Stimulated activated CD4-positive, alpha-beta T cell treated with anti-CD3 and anti-CD28 coated beads, Interleukin-12 subunit alpha, Interleukin-12 subunit beta, amount 100 ng/mL, for 48 hours (primary cell): ENCODE measurements around the gene KCNJ3.

Experiments
- DNase-seq, 3 donors: peaks; one replicate each; pipeline ENCODE4 v3.0.0-alpha.2; 2020; ENCODE audit warnings: low read depth in 2 of 3, low spot score in 1 of 3

Gene KCNJ3

DNA sequence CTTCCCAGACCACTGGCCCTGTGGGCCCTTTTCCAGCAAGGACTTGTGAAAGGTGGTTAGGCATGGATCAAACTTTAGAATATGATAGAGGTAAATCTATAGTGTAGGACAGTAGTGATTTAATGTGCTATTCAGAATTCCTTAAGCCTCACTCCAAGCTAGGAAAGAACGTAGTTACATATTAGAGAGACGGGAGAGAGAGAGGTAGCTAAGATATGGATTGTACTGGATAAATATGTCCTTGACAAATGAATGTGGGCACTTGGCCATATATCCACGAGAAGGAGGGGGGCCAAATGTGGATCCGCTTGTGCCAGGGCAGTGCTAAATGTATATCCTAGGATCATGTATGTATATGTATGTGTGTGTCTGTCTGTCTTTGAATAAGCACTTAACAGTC lies 6.5 kb downstream of the KCNJ3 start:
- DNase-seq = no peak

DNA sequence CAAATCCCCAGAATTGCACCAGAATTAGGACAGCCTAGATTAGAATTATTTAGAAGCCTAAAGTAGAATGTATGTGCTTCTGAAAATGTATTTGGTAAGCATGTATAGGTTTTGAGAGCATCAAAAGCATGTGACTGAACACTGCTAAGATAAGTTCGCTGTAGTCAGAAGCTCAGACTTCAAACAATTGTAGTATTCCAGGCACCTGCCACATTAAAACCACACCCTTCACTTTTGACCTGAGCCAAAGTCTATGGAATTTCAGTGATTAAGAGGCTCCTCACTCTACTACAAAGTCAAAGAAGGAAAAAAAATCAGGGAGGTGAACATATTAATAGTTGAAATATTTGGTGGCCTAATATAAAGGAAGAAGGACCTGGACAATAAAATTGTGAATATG lies 8.2 kb downstream of the KCNJ3 start:
- no peak for DNase-seq

DNA sequence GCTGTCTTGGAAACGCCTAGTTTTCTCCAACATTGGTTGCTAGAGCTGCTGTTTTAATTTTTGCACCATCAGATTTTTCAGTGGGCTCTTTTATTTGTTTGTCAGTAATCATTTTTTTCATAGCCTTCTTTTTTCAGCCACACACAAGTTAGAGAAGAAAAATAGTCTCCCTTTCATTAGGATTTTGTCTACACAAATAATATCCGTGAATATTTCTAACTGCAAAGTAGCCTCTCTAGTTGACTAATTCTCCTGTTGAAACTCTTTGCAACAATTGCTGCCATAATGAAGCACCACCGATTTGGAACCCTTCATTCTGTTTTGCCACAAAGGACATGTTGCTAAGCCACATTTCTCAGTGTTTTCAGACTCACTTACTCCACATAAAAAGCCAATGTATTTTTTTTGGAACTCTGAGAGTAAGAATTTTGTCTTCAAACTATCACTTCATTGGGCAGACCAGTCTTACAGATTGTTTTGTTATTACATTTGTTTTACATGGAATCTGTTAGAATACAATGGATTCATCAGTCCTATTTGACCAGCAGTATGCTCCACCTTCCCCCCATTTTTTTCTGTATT lies 9.6 kb downstream of the KCNJ3 start:
- DNase-seq = no peak

DNA sequence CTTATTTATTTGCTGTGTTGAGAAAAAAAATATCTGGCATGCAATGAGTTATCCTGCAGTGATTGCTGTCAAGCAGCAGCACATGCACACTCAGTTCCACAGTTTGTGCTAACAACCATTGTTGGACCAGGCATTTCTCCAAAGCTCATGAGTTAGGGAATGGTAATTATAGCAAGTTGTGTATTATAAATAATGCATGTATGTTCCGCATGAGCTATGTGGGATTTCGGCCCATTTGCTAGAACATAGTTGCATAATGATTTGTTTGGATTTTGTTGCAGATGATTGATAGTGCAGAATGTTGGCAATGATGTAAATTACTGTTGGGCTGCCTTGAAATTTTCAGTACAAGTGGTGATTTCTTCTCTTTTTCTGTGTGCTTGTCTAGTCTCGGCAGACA lies 10.7 kb downstream of the KCNJ3 start:
- DNase-seq = no peak

DNA sequence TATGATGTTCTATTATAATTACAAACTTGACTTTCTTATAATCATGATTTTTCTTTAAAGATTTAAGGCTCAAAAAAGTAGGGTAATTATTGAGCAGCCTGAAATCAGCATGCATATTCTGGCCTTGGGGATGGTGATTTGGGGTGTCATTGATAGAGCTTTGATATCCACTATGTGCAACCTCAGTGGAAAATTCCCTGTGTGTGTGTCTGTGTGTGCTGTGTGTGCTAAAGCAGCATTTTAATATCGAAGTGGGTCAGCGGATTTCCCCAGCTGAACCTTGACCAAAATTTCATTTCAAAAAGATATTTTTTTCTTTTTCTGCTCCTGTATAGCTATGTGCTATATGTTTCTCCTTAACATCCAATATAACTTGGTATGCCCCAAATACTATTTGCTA lies 11.6 kb downstream of the KCNJ3 start:
- no peak for DNase-seq

DNA sequence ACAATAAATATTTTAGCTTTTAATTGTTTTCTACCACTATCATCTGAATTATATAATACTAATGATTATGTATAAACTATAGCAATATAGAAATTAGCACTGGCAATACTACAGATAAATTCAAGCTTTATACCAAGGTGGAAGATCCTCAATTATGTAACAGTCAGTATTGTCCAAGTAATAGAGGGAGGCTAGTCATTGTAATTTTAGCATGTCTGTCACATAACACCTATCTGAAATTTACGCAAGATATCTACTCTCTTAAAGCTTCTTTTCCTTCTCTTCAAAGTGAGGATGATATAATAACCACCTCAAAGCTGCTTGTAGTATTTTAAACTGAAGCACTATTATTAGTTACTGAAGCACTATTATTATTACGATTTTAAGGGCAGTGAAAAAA lies 12.2 kb downstream of the KCNJ3 start:
- no peak for DNase-seq

DNA sequence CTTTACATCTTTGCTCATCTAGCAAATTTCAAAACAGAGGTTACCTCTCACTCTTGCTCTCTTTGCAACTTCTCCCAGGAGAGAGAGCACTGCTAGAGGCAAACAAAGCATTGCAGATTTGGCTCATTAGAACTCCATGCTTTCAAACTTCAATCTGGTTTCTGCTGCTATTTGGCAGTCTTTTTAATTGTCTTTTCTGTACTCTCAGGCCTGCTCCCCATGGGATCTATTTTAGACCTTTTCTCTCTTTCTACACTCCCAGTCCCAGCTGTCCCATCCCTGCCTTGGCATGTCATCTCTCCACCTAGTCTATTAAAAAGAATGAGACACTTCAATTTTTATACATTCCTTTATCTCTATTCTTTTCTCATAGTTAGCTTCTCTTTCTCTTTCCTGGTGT lies 15.2 kb downstream of the KCNJ3 start:
- no peak for DNase-seq

DNA sequence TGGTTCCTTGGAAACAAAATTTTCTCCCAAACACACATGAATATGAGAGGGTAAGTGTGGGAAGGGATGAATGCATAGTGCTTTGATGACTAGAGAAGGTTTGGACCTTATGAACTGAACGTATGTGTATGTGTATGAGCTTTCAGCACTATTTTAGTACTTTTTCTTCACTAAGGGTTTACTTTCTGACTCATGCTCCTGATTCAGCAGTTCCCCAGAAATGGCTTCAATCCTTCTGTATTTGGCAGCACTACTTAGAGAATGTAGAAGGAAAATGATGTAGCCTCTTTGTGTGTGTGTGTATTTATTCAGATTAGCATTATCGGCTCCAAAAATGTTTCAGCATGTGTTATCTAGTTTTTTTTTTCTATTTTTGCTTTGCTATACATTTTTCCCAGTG lies 22.2 kb downstream of the KCNJ3 start:
- DNase-seq = no peak

DNA sequence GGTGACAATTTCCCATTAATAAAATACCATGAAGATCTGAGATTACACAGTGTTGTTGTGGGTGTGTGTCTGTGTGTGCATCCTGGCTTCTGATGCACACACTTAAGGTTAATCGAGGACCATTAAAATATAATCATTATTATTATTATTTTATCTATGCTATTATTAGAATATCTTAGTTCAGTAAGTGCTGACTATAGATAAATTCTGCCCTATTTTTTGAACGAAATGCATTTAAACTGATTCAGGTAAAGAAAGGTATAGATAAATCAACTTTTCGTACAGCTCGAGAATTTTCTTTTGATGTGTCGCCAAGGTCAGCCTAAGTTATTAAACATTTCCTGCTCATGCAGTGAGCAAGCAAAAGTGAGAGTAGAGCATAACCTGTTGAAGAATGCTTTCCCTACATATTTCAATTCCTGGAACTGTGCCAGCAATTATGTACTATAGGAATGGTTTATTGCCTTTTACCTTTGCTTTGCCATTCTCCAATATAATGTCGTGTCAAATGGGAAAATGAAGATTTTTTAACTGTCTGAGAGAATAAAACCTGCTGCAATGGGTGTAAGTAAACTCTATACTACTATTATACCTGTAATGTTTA lies 25.8 kb downstream of the KCNJ3 start:
- DNase-seq = no peak

DNA sequence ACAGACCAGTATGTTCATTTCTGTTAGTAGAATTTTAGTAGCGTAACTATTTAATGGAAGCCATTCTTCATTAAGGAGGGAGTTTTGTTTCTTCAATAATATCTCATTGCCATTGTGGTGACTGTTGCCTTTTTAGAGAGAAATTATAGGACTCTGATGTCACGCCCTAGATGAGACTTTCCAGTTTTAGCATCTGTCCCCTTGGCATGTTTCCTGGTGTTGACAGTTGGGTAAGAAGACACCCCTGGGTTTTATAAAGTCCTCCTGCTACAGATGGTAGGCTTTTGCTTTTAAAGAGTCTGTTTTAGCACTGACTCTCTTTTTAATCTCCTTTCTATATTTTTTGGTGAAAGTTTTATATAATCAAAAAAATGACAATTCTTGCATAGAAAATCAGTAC lies 41.9 kb downstream of the KCNJ3 start:
- DNase-seq = no peak

DNA sequence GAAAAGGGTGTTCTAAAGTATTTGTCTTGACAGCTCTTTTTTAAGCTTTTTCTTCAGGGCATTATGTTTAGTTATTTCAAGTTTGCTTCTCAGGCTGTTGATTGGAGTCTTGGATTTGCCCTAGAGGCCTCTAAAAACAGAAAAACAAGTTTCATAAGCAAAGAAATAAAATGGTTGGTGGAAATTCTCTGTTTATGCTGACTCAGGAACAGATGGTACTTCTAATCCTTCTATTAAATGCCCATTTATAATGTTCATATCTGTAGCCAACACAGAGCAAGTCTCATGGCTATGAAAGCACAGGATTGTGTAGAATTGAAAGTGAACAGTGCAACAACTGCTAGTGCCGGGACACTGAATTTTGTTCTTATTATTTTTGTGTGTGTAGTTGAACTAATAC lies 60.4 kb downstream of the KCNJ3 start:
- no peak for DNase-seq

DNA sequence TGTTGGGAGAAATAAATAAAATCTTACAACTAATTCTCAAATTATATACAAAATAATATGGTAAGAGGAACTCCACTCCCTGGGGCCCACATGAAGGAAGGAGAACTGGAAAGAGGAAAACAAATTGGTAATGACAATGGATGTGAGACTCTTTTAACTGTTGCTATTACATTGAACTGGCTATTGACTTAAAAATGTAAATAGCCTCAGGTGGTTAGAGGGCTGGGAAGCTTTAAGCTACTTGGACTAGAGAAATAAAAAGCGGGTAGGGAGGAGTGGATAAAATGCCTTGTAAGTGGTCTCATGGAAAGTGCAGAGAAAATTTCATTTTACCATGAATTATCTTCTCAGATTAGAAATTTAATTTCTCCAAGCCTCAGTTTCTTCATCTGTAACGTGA lies 64.1 kb downstream of the KCNJ3 start:
- no peak for DNase-seq

DNA sequence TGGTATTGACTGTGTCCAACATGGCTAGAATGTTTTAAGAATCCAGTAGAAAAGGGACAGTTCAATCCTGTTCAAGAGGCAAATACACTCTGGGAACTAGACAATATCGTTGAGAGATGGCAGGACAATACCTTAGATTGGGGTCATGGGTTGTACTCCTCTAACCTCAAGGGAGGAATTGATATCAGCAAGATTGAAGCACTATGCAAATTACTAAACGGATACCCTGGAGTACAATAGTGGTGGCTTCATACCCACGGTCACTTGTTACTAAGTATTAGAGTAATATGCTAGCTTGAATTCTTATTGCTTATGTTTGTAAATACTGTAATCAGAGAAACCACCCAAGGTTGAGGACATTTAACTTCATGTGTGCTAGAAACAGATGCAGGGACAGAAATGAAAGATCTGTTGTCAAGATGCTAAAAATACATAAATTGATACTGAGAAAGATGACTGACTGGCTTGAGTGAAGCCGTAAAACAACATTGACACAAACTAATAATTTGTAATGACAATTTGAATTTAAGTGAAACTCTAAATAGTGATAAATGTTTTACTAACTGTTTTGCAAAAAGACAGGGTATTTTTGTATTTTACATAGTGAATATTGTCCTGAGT lies 73.3 kb downstream of the KCNJ3 start:
- DNase-seq = no peak

DNA sequence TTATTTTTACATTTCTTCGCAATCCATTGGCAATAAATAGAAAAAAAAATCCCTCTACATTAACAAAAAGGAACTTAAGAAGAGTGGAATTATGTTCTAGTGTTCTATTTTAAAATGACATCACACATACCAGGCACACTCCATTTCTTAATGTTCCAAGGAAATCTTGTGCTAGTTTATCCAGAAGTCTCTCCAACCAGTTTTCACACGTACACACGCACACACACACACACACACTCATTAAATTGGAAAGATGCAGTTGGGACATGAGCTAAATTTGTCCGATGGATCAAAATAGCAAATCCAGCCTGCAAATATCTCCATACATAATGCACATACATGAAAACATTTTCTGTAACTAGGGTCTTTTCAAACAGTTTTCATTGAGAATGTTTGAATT lies 78.3 kb downstream of the KCNJ3 start:
- DNase-seq = no peak

DNA sequence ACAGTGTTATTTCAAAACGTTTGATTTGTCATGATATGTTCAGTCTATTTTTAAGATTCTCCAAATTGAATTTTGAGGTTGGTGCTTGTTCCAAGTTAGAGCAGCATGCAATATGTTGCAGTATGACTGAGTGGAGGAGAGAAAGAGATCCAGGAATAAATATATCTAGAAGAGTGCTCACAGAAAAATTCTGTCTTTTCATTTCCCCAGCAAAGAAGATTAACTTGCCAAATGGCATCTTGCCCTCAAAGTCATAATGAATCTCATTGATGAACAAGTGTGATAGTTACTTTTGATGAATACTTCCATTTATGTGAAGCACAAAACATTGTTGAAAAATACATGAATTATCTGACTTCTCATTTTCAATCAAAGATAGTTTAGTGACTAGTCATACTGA lies 95.9 kb downstream of the KCNJ3 start:
- DNase-seq = no peak

DNA sequence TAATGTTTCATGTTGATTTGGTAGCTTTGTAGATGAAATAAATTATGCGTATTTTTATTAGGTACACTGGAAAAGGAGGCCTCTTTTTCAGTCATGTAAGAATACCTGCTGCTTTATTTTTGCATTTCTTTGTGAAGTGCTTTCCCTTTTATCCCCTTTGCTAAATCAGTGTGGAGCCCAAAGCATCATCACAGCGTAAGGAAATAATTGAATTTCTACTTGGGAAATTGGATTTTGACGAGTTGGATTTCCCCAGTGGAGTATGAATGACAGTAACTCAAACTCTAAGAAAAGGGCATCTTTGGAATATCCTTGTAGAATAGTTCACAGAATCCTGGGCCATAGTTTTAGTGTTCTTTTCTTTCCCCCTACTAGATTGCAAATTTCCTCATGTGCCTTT lies 97.2 kb downstream of the KCNJ3 start:
- no peak for DNase-seq

DNA sequence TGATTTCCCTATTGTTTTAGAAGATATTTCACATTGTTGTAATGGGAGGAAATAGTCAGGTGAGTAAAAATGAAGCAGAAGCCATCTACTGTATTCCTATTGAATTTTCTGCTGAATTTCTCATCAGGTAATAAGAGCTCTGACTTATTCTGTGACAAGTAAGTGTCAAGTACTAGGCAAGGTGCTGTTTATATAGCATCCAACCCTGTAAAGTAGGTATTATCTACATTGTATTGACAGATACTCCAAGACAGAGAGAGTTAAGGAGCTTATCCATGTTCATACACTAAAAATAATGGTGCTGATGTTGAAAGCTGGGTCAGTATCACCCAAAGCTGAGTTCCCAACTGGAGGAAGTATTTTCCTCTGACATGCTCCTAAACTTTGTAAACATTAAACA lies 106.0 kb downstream of the KCNJ3 start:
- DNase-seq = no peak

DNA sequence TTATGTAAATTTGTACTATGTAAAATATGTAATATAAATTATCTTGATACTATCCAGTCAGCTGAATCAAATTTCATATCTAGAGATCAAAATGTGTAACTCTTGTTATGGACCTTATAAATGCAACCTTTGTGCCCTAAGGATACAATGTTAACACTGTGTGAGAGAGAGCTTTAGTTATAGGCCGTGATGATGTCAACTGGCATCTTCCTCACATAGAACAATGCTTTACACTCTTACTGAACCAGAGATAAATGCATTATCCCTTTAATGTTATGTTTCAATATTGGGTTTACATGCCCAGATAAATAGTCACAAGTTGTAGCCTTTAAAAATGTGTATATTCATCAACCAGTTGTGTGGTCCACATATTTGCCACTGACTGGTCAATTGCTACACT lies 115.1 kb downstream of the KCNJ3 start:
- no peak for DNase-seq

DNA sequence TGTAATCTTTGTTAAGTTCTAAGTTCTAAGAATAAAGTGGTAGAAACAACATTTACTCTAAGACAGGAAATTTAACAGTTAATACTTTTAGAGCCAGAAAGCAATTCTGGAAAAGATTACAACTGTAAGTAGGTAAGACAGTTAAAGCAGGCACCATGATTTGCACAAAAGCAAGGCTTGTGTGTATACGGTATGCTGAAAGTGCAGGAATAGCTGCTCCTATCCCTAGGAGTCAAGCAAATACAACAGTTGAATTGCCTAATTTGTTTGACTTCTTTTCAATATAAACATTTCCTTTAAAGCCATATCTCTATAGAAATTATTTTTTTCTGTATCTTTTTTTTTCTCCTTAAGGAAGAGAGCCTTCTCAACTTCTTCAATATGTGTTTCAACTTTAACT lies 116.4 kb downstream of the KCNJ3 start:
- no peak for DNase-seq

DNA sequence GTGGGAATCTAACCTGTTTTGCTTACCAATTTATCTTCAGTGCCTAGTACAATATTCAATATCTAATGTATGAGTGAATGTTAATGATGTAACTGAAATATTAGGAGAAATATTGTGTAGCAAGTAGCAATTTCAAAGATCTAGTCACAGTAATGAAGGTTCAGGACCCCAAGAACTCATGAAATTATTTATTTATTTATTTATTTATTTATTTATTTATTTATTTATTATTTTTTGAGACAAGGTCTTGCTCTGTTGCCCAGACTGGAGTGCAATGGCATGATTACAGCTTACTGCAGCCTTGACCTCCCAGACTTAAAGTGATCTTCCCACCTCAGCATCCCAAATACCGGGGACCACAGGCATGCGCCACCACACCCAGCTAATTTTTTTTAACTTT lies 126.9 kb downstream of the KCNJ3 start:
- no peak for DNase-seq

DNA sequence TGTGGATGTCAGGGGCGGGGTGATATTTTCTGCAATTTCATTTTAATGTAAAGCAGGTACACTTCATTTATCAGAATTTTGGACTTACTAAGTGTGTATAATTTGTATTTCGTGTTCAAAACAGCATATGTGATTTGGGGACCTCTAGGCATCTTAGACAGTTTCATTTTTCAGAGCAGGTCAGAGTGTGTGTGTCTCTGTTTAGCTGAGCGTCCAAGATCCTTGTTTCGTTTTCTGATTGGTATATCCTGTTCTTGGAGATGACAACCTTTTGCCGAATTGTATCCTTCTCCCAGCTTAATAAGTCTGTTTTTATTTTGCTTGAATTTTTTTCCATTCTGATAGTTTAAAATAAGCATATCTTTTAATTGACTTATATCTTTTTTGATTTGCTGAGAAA lies 128.3 kb downstream of the KCNJ3 start:
- DNase-seq = no peak

DNA sequence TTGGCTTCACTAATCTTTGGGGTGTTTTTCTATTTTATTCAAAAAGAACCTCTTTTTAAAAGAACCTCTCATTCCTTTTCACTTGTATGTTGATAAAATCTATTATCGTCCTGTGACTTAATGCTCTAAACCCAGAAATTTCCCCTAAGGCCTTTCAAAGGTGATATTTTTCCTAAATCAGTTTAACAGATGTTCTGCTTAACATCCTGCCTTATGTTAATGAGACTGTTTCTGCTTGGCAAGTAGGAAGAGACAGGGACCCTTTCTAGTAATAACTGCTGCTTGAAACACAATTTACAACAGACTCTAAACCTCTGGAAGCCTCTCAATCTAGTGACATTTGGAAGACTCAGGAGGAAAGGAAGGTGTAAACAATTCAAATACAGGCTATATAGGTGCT lies 128.8 kb downstream of the KCNJ3 start:
- no peak for DNase-seq

DNA sequence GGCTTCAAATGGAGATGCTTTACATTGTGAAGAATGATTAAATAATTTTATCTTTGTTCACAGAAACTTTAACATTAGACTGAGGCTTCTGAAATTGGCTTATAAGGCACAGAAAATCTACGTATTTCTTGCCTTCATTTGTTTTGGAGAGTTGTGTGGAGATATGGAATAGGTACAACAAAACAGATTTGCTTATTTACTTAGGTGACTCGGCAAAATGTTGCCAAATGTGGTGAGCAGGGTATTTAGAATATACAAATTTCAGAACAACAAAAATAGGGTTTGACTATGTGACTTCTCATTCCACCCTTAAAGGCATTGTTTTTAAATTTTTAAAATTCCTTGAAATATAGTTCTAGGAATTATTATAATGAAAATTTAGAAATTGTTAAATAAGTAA lies 134.2 kb downstream of the KCNJ3 start:
- DNase-seq = no peak
